ENCODE measurements around the gene TMED3.

Gene TMED3

GRCh38 chr15:79372428-79372827, 61.5 kb downstream of the TMED3 start:
- no peak for TF ChIP-seq CEBPB (IDR thresholded peaks at IDR 0.05)
